Mesenchymal stem cell (in vitro differentiated cells and primary cell): ENCODE results near the gene HACD4.

Experiments used
- DNase-seq: peaks from one replicate; pipeline ENCODE4 v3.0.0-alpha.2; 2013
- H2AFZ ChIP-seq: one replicate; pipeline ENCODE4 v1.6.1; 2013; ENCODE audit warnings: low read depth, mild to moderate bottlenecking, control low read depth, inconsistent platforms, low read length, moderate library complexity
- H2AK5ac ChIP-seq: 2 replicates; pipeline ENCODE4 v1.6.1; 2013; ENCODE audit warnings: low read length, moderate library complexity, mild to moderate bottlenecking, inconsistent platforms; ENCODE audit not compliant: severe bottlenecking
- H2BK120ac ChIP-seq: one replicate; pipeline ENCODE4 v1.6.1; 2013; ENCODE audit warnings: low read depth, mild to moderate bottlenecking, inconsistent platforms, low read length, moderate library complexity
- H2BK12ac ChIP-seq, 2 experiments: one replicate each; pipeline ENCODE4 v1.6.1; 2013; ENCODE audit warnings: inconsistent platforms in 2 of 2, low read length in 2 of 2, mild to moderate bottlenecking in 2 of 2, moderate library complexity in 2 of 2, control low read depth in 1 of 2
- H2BK15ac ChIP-seq: one replicate; pipeline ENCODE4 v1.6.1; 2013; ENCODE audit warnings: mild to moderate bottlenecking, low read depth, inconsistent platforms; ENCODE audit not compliant: poor library complexity, severe bottlenecking
- H2BK5ac ChIP-seq: 2 replicates; pipeline ENCODE4 v1.6.1; 2013; ENCODE audit warnings: low read depth, mild to moderate bottlenecking, low read length, control low read depth, inconsistent platforms; ENCODE audit not compliant: poor library complexity, severe bottlenecking
- H3K14ac ChIP-seq, 2 experiments: one replicate each; pipeline ENCODE4 v1.6.1; 2013; ENCODE audit warnings: inconsistent platforms in 2 of 2, low read length in 2 of 2, control low read depth in 1 of 2, mild to moderate bottlenecking in 1 of 2, moderate library complexity in 1 of 2
- H3K18ac ChIP-seq, 2 experiments: one replicate each; pipeline ENCODE4 v1.6.1; 2013; ENCODE audit warnings: inconsistent platforms in 2 of 2, low read length in 2 of 2, control low read depth in 1 of 2, low read depth in 1 of 2, mild to moderate bottlenecking in 1 of 2
- H3K23ac ChIP-seq, 2 experiments: one replicate each; pipeline ENCODE4 v1.6.1; 2013; ENCODE audit warnings: inconsistent platforms in 2 of 2, low read length in 2 of 2, mild to moderate bottlenecking in 2 of 2, moderate library complexity in 2 of 2, control low read depth in 1 of 2
- H3K27ac ChIP-seq: 2 replicates; pipeline ENCODE4 v1.5.1; 2013; ENCODE audit warnings: mild to moderate bottlenecking, moderate library complexity, low read length, control low read depth, inconsistent platforms; ENCODE audit not compliant: poor library complexity, severe bottlenecking
- H3K27me3 ChIP-seq, 2 experiments: 2 replicates each; pipeline versions ENCODE4 v1.6.1 to v1.7.0; 2013; ENCODE audit warnings: low read length in 2 of 2, mild to moderate bottlenecking in 2 of 2, moderate library complexity in 2 of 2, control low read depth in 1 of 2, inconsistent platforms in 1 of 2; ENCODE audit not compliant: control insufficient read depth in 1 of 2, insufficient read depth in 1 of 2
- H3K36me3 ChIP-seq, 2 experiments: 2 replicates each; pipeline versions ENCODE4 v1.6.1 to v1.7.0; 2013; ENCODE audit warnings: low read length in 2 of 2, control low read depth in 1 of 2, inconsistent platforms in 1 of 2, low read depth in 1 of 2, mild to moderate bottlenecking in 1 of 2; ENCODE audit not compliant: insufficient read depth in 2 of 2, control insufficient read depth in 1 of 2
- H3K4ac ChIP-seq, 2 experiments: one replicate each; pipeline ENCODE4 v1.6.1; 2013; ENCODE audit warnings: inconsistent platforms in 2 of 2, low read length in 2 of 2, mild to moderate bottlenecking in 2 of 2, moderate library complexity in 2 of 2, control low read depth in 1 of 2, low read depth in 1 of 2
- H3K4me1 ChIP-seq: 2 replicates; pipeline ENCODE4 v1.6.1; 2013; ENCODE audit warnings: low read depth, low read length, control low read depth; ENCODE audit not compliant: control insufficient read depth, insufficient read depth
- H3K4me2 ChIP-seq: 2 replicates; pipeline ENCODE4 v1.6.1; 2013; ENCODE audit warnings: low read length, mild to moderate bottlenecking, inconsistent platforms; ENCODE audit not compliant: poor library complexity, severe bottlenecking
- H3K4me3 ChIP-seq, 2 experiments: 2 replicates each; pipeline versions ENCODE4 v1.5.1 to v1.7.0; 2013; ENCODE audit warnings: low read length in 2 of 2, mild to moderate bottlenecking in 2 of 2, control low read depth in 1 of 2, low read depth in 1 of 2; ENCODE audit not compliant: insufficient read depth in 1 of 2
- H3K79me1 ChIP-seq: replicated peaks from 2 replicates; pipeline ENCODE4 v1.6.1; 2013; ENCODE audit warnings: mild to moderate bottlenecking, control low read depth, low read length, inconsistent platforms; ENCODE audit not compliant: poor library complexity, severe bottlenecking
- H3K9ac ChIP-seq: 2 replicates; pipeline ENCODE4 v1.7.0; 2013; ENCODE audit warnings: mild to moderate bottlenecking, low read length, moderate library complexity
- H3K9me3 ChIP-seq: 2 replicates; pipeline ENCODE4 v1.7.0; 2013; ENCODE audit warnings: mild to moderate bottlenecking, low read length; ENCODE audit not compliant: control insufficient read depth
- H4K8ac ChIP-seq: one replicate; pipeline ENCODE4 v1.6.1; 2013; ENCODE audit warnings: inconsistent platforms, mild to moderate bottlenecking, low read length, moderate library complexity
- H4K91ac ChIP-seq: one replicate; pipeline ENCODE4 v1.6.1; 2013; ENCODE audit warnings: mild to moderate bottlenecking, low read length, inconsistent platforms
- WGBS: methylation state at CpG from one replicate; pipeline ENCODE4 v1.1.7; 2013; ENCODE audit warnings: mixed read lengths; 5-methylcytosine and 5-hydroxymethylcytosine counted together

Gene HACD4

GRCh38 chr9:21075484-21075883 lies 44.0 kb upstream of the HACD4 start:
- no peak overlapping the region for H3K18ac ChIP-seq
- peaks cover 2% of the 10 kb centered on the region for H3K9me3 ChIP-seq
- H4K8ac ChIP-seq: no peak overlapping the region
- no peak overlapping the region for H3K9ac ChIP-seq
- no peaks in the 10 kb centered on the region for H3K4me1 ChIP-seq
- no peak overlapping the region for H4K91ac ChIP-seq
- H3K23ac ChIP-seq: no peak overlapping the region
- H2BK12ac ChIP-seq: no peak overlapping the region
- no peak overlapping the region for H3K27ac ChIP-seq
- 78% methylated on average over 2 of the region's 3 CpGs for WGBS
- H2BK15ac ChIP-seq: no peak overlapping the region
- H3K36me3 ChIP-seq: no peaks in the 10 kb centered on the region
- no peaks in the 10 kb centered on the region for H3K79me1 ChIP-seq
- no peak overlapping the region for H2BK5ac ChIP-seq
- no peaks in the 10 kb centered on the region for H3K27me3 ChIP-seq
- H2BK120ac ChIP-seq: no peak overlapping the region
- H3K4ac ChIP-seq: no peak overlapping the region
- no peak for DNase-seq
- H2AK5ac ChIP-seq: no peak overlapping the region
- H3K14ac ChIP-seq: no peak overlapping the region
- H3K4me3 ChIP-seq: no peak overlapping the region
- H3K4me2 ChIP-seq: no peak overlapping the region
- H2AFZ ChIP-seq: no peak overlapping the region

- Histone ChIP-seq H3K36me3 (no peaks in the 10 kb centered on the region), H3K79me1 (no peaks in the 10 kb centered on the region), H3K27me3 (no peaks in the 10 kb centered on the region), H2AFZ (no peak overlapping the region), H2BK120ac (no peak overlapping the region), H3K27ac (no peak overlapping the region), H3K23ac (no peak overlapping the region), H3K14ac (no peak overlapping the region), H4K8ac (no peak overlapping the region), H3K9ac (no peak overlapping the region), H3K9me3 (no peaks in the 10 kb centered on the region), H3K4me3 (peak overlapping the region in 1 of 2 experiments; percentile 60), H3K4me1 (peaks cover 2% of the 10 kb centered on the region), H2BK12ac (no peak overlapping the region), H2AK5ac (no peak overlapping the region), H2BK15ac (no peak overlapping the region), H2BK5ac (no peak overlapping the region), H3K4me2 (no peak overlapping the region), H3K4ac (no peak overlapping the region), H3K18ac (no peak overlapping the region), H4K91ac (no peak overlapping the region)
- DNase-seq: no peak
Observed at GRCh38 chr9:21070906-21071305, 39.5 kb upstream of the HACD4 start.

DNA sequence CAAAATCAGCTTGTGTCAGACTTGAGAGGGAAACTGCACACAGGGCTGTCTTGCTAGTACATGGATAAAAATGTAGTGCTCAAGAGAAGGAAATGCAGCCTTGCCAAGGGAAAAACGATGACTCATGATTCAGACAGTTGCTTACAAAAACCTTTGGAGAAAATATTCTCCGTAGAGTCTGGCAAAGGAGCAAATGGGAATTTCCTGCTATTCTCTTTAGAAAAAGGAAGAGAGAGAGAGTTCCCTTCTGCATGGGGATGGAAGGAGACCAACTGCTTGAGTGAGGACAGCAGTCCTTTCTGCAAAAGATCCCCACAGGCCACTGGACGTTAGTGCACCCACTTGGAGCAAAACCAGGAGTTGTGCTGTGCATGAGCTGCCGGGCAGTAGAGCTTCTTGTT lies 38.7 kb upstream of the HACD4 start:
- Histone ChIP-seq H3K4ac (no peak overlapping the region), H3K18ac (peak overlapping the region; percentile 45 to 66), H3K9me3 (no peaks in the 10 kb centered on the region), H2BK12ac (peak overlapping the region in 1 of 2 experiments; percentile 60), H4K91ac (no peak overlapping the region), H2AFZ (peak overlapping the region; percentile 60), H2AK5ac (no peak overlapping the region), H3K4me1 (peaks cover 2% of the 10 kb centered on the region), H3K36me3 (no peaks in the 10 kb centered on the region), H2BK120ac (no peak overlapping the region), H4K8ac (peak overlapping the region; percentile 84), H3K9ac (peak overlapping the region; percentile 75), H2BK5ac (peak overlapping the region; percentile 84), H3K4me2 (peak overlapping the region; percentile 21), H2BK15ac (no peak overlapping the region), H3K79me1 (no peaks in the 10 kb centered on the region), H3K4me3 (peak overlapping the region in 1 of 2 experiments; percentile 60), H3K27me3 (no peaks in the 10 kb centered on the region), H3K23ac (no peak overlapping the region), H3K14ac (no peak overlapping the region), H3K27ac (peak overlapping the region; percentile 81)
- 13% methylated on average over 4 of the region's 4 CpGs for WGBS
- peak; percentile 95 for DNase-seq

DNA sequence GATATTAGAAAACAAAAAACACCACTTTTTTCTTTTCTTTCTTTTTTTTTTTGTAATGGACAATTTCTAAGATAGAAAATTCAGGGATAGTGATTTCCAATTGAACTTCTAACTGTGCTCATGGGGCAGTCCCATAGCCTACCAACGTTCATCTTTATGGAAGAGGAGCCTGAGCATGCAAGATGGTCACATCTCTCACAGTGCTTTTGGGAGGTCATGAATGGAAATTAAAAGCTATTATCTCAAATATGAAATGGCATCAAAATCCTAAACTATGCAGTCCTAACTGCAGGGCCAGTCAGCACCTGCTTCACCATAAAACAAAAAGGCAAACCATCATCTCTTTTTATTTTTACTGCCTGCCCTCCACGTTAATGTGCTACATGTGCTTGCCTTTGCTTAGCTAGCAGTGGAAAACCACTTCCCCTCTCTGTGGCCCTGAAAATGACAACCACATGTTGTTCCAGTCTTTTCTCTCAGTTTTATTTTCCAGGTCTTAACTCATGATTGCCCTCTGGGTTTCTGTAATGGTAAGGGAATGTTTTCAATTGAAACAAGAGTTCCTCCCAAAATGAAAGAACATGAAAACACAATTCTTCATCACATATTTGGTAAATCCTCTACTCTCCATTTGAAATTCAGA lies 29.6 kb upstream of the HACD4 start:
- Histone ChIP-seq H3K9ac (peak overlapping the region; percentile 47), H3K4me2 (no peak overlapping the region), H2BK5ac (no peak overlapping the region), H3K36me3 (no peaks in the 10 kb centered on the region), H3K14ac (no peak overlapping the region), H4K91ac (no peak overlapping the region), H3K27me3 (no peaks in the 10 kb centered on the region), H2BK12ac (no peak overlapping the region), H3K79me1 (no peaks in the 10 kb centered on the region), H2BK120ac (no peak overlapping the region), H2AK5ac (no peak overlapping the region), H3K4me3 (no peak overlapping the region), H3K4me1 (no peaks in the 10 kb centered on the region), H3K4ac (no peak overlapping the region), H3K23ac (no peak overlapping the region), H2AFZ (no peak overlapping the region), H3K27ac (no peak overlapping the region), H3K9me3 (no peaks in the 10 kb centered on the region), H2BK15ac (no peak overlapping the region), H3K18ac (no peak overlapping the region), H4K8ac (no peak overlapping the region)
- WGBS: 85% methylated on average over 2 of the region's 2 CpGs
- no peak for DNase-seq
